ENCODE measurements around the gene SMLR1. TPM values are rescaled to one million over a fixed set of nuclear protein-coding genes. Genes with fewer than 3 reads are reported as not detected.
"Not testable (repeated sequence)": the region's sequence is repeated elsewhere in the genome, so short reads cannot be mapped to it uniquely, and the experiment has no call there.

The SMLR1 gene
- total RNA-seq, 2 donors from 2014 or later: not detected

GRCh38 chr6:130796313-130796905 is 30.8 kb upstream of the SMLR1 start:
- Histone ChIP-seq H3K9me3 (no peaks in the 10 kb centered on the region), H3K27ac (no peak overlapping the region), H3K4me3 (no peak overlapping the region), H3K36me3 (no peaks in the 10 kb centered on the region), H3K27me3 (no peaks in the 10 kb centered on the region), H3K9ac (ENCODE audit: low read depth in 2 of 2, low read length in 2 of 2) (no peak overlapping the region), H3K4me1 (no peaks in the 10 kb centered on the region)
- intact Hi-C loops (cut with DNase I): no loop called here
- no peak for TF ChIP-seq CTCF (IDR thresholded peaks at IDR 0.05)
- DNase-seq: no peak

GRCh38 chr6:130797061-130797460 is 30.1 kb upstream of the SMLR1 start:
- no peak for DNase-seq

DNA sequence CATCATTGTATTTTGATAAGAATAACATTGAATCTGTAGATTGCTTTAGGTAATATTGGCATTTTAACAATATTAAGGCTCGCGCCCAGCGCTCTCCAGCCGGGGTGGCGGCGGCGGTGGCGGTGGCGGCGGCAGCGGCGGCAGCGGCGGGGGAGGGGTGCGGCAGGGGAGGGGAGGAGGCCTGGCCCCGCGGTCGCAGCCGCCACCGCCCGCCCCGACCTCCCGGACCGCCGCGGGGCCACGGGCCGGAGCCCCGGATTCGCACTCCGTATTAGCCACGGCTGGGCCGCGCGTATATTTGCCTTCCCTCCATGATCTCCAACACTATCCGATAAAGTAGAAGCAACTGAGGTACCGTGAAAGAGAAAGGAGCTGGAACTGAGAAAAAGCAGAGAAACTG is 25.8 kb upstream of the SMLR1 start:
- H3K9ac ChIP-seq (ENCODE audit: low read depth in 2 of 2, low read length in 2 of 2); DNase-seq; H3K4me3 ChIP-seq; H3K27me3 ChIP-seq; H3K9me3 ChIP-seq; H3K36me3 ChIP-seq; H3K27ac ChIP-seq; intact Hi-C loops (cut with DNase I); H3K4me1 ChIP-seq: not testable (repeated sequence)

More at GRCh38 chr6:130797061-130797460, 30.1 kb upstream of the SMLR1 start:
- Histone ChIP-seq H3K27ac (no peak overlapping the region), H3K9ac (ENCODE audit: low read depth in 2 of 2, low read length in 2 of 2) (no peak overlapping the region), H3K27me3 (no peaks in the 10 kb centered on the region), H3K36me3 (no peaks in the 10 kb centered on the region), H3K4me3 (no peak overlapping the region), H3K9me3 (no peaks in the 10 kb centered on the region), H3K4me1 (no peaks in the 10 kb centered on the region)
- intact Hi-C loops (cut with DNase I): no loop called here
- TF ChIP-seq CTCF (IDR thresholded peaks at IDR 0.05): no peak

DNA sequence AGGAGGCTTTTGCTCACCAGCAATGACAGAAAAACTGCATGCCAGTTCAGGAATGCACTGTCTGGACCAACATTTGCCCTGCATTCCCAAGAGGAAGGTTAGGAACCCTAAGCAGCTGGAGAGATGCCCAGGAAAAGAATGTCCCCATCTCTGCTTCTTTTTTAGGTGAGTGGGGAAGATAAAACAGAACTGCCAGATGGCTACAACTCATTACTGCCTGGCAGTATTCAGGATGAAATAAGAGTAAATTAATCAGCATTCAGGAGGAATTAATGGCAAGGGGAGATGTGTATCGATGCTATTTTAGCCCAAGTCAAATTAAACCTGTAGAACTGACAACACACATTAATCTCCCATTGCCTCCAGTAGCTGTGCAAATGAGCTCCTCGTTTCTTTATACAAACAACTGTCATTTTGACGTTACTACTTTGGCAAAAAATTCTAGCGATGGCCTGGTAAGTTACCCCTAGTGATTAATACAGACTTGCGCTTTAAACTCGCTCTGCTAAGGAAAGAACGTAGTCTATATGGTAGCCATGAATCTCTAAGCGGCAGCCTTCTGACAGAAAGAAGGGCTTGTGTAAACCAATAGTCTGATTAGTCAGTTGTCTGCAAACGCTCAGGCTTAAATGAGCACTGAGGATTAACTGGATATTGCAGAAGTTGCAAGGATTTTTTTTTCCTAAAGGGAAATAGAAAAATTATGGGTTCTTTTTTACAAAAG is 16.7 kb upstream of the SMLR1 start:
- H3K4me1 ChIP-seq: no peaks in the 10 kb centered on the region

GRCh38 chr6:130811932-130812331 is 15.3 kb upstream of the SMLR1 start:
- Histone ChIP-seq H3K27ac (no peak overlapping the region), H3K4me3 (no peak overlapping the region), H3K9ac (ENCODE audit: low read depth in 2 of 2, low read length in 2 of 2) (no peak overlapping the region), H3K9me3 (no peaks in the 10 kb centered on the region), H3K36me3 (no peaks in the 10 kb centered on the region), H3K27me3 (no peaks in the 10 kb centered on the region), H3K4me1 (no peaks in the 10 kb centered on the region)
- intact Hi-C loops (cut with DNase I): no loop called here
- DNase-seq: no peak
- TF ChIP-seq CTCF (IDR thresholded peaks at IDR 0.05): no peak

More for the DNA sequence above, 16.7 kb upstream of the SMLR1 start:
- no peaks in the 10 kb centered on the region for H3K9me3 ChIP-seq
- H3K36me3 ChIP-seq: no peaks in the 10 kb centered on the region
- intact Hi-C loops (cut with DNase I): no loop called here
- no peak for TF ChIP-seq CTCF (IDR thresholded peaks at IDR 0.05)
- H3K9ac ChIP-seq (ENCODE audit: low read depth in 2 of 2, low read length in 2 of 2): no peak overlapping the region
- no peak overlapping the region for H3K4me3 ChIP-seq
- no peak for DNase-seq
- no peak overlapping the region for H3K27ac ChIP-seq
- H3K27me3 ChIP-seq: no peaks in the 10 kb centered on the region

GRCh38 chr6:130814506-130814905 is 12.7 kb upstream of the SMLR1 start:
- no peak for TF ChIP-seq CTCF (IDR thresholded peaks at IDR 0.05)
- H3K36me3 ChIP-seq: no peaks in the 10 kb centered on the region
- no peak overlapping the region for H3K27ac ChIP-seq
- H3K9ac ChIP-seq (ENCODE audit: low read depth in 2 of 2, low read length in 2 of 2): no peak overlapping the region
- intact Hi-C loops (cut with DNase I): no loop called here
- H3K9me3 ChIP-seq: no peaks in the 10 kb centered on the region
- H3K27me3 ChIP-seq: no peaks in the 10 kb centered on the region
- H3K4me3 ChIP-seq: no peak overlapping the region
- no peaks in the 10 kb centered on the region for H3K4me1 ChIP-seq
- DNase-seq: no peak
